ENCODE data around the gene RAB3C.

GRCh38 chr5:58629271-58630159 lies 46.6 kb downstream of the RAB3C start:
- TF ChIP-seq CTCF (conservative IDR thresholded peaks at IDR 0.05) (no peak), ZFX (IDR thresholded peaks at IDR 0.05) (no peak)
